ENCODE results near the gene TEX35.

The TEX35 gene

DNA sequence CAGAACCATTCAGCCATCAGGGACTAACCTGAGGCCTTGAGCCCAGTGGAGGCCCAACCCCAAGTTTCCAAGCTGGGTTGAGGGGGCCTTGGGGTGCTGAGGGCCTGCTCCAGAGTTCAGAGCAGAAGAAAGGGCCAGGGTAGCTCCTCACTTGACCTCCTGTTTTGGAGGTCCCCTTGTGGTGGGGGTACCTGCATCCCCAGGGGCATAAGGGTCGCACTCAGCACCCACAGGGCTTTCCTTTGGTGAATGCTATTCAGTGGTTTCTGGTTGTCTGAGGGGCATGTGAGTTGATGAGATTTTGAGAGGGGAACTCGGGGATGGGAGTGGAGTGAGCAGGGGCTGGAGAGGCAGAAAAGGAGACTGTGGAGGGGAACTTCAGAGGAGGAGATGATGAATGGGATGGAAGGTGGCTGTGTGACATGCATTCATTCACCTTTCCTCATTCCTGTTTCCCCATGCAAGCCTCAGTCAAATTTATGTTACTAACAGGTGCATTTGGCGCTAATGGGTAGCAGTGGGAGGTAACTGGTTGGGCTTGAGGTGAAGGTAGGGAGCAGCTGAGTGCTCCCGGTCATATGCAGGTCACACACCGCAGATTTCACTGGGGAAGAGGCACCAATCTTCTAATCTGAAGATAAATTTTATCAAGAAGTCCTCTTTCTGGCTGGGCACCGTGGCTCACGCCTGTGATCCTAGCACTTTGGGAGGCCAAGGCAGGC is 50.4 kb downstream of the TEX35 start:
- H3K27ac ChIP-seq (ENCODE audit: low read depth, low read length), result no peak overlapping the region
- no peaks in the 10 kb centered on the region for H3K9me3 ChIP-seq (ENCODE audit: insufficient read depth, low read depth, low read length)
- no peaks in the 10 kb centered on the region for H3K36me3 ChIP-seq (ENCODE audit: insufficient read depth, low read length)
- no peak overlapping the region for H3K4me3 ChIP-seq (ENCODE audit: low read length)
- H3K9ac ChIP-seq (ENCODE audit: low read depth, low read length), result no peak overlapping the region
- no peaks in the 10 kb centered on the region for H3K4me1 ChIP-seq (ENCODE audit: insufficient read depth, low read length)
- 92% methylated on average over 7 of the region's 7 CpGs for WGBS
- H3K27me3 ChIP-seq (ENCODE audit: insufficient read depth, low read length), result no peaks in the 10 kb centered on the region

DNA sequence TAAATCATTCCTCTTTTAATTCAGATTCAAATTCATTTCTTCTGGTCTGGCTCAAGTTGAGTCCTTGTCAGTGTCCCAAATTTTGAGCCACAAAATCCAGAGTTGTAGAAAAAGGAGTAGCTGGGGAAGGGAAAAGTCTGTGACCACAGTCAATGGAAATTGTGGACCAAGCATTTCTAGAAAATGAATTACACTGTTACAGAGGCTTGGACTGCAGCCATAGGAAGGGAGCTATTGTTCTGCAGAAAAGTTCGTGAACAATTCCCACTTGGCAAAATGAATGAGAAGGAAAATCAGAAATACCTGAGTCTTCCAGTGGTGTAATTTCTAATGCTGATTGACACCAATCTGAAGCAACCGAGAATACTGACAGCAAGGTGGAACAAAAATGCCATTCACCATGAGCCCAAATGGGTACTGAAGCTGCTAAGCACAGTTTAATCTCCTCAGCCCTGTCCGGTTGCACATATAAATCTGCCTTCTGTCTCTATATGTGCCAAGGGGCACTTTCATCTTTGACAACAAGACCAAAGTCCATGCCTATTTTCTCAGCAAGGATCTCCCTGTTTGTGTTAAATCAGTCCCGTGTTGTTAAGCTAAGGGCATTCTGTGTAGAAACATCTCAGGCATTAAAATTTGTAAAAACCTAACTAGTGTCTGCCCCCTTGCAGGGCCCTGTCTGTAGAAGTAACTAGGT is 51.3 kb downstream of the TEX35 start:
- Histone ChIP-seq H3K9ac (ENCODE audit: low read depth, low read length) (no peak overlapping the region), H3K27me3 (ENCODE audit: insufficient read depth, low read length) (no peaks in the 10 kb centered on the region), H3K4me3 (ENCODE audit: low read length) (no peak overlapping the region), H3K9me3 (ENCODE audit: insufficient read depth, low read depth, low read length) (no peaks in the 10 kb centered on the region), H3K27ac (ENCODE audit: low read depth, low read length) (no peak overlapping the region), H3K36me3 (ENCODE audit: insufficient read depth, low read length) (no peaks in the 10 kb centered on the region), H3K4me1 (ENCODE audit: insufficient read depth, low read length) (no peaks in the 10 kb centered on the region)
- WGBS, result 91% methylated on average over 4 of the region's 4 CpGs

DNA sequence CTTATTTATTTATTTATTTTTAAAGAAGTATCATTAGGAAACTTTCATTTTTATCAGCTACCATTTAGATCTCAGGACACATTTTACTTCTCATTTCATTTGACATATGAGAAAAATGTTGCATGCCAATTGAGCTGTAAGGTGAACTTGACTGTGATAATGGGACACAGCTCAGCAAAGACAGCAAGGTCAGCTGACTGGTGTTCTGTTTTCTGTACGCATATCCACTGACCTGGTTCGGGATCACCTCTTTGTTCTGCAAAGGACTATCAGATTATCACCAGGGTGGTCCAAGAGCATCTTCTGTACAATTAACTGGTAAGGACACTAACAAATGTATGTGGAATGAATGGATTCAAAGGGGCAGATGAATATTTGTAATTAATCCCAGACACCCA is 51.9 kb downstream of the TEX35 start:
- no peaks in the 10 kb centered on the region for H3K9me3 ChIP-seq (ENCODE audit: insufficient read depth, low read depth, low read length)
- WGBS, result 71% methylated on average over 2 of the region's 2 CpGs
- H3K4me3 ChIP-seq (ENCODE audit: low read length), result no peak overlapping the region
- no peaks in the 10 kb centered on the region for H3K27me3 ChIP-seq (ENCODE audit: insufficient read depth, low read length)
- no peak overlapping the region for H3K27ac ChIP-seq (ENCODE audit: low read depth, low read length)
- no peaks in the 10 kb centered on the region for H3K4me1 ChIP-seq (ENCODE audit: insufficient read depth, low read length)
- no peaks in the 10 kb centered on the region for H3K36me3 ChIP-seq (ENCODE audit: insufficient read depth, low read length)
- no peak overlapping the region for H3K9ac ChIP-seq (ENCODE audit: low read depth, low read length)

DNA sequence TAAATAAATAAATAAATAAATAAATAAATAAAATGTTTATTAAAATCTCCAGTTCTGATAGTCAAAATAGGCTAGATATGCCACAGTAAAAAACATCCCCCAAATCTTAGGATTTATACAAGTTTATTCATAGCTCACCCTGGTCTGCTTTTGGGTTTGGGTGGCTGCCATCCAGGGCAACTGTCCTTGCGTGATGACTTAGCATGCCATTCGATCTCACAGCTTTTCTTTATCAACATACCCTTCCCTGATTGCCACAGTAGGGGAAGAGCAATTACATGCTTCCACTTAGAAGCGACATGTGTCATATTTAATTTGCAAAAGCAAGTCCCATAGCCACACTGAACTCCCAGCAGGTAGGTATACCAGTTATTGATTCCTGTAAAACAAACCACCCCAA is 52.7 kb downstream of the TEX35 start:
- Histone ChIP-seq H3K27ac (ENCODE audit: low read depth, low read length) (no peak overlapping the region), H3K36me3 (ENCODE audit: insufficient read depth, low read length) (no peaks in the 10 kb centered on the region), H3K9me3 (ENCODE audit: insufficient read depth, low read depth, low read length) (no peaks in the 10 kb centered on the region), H3K4me1 (ENCODE audit: insufficient read depth, low read length) (no peaks in the 10 kb centered on the region), H3K9ac (ENCODE audit: low read depth, low read length) (no peak overlapping the region), H3K4me3 (ENCODE audit: low read length) (no peak overlapping the region), H3K27me3 (ENCODE audit: insufficient read depth, low read length) (no peaks in the 10 kb centered on the region)
- 99% methylated on average over 3 of the region's 3 CpGs for WGBS

DNA sequence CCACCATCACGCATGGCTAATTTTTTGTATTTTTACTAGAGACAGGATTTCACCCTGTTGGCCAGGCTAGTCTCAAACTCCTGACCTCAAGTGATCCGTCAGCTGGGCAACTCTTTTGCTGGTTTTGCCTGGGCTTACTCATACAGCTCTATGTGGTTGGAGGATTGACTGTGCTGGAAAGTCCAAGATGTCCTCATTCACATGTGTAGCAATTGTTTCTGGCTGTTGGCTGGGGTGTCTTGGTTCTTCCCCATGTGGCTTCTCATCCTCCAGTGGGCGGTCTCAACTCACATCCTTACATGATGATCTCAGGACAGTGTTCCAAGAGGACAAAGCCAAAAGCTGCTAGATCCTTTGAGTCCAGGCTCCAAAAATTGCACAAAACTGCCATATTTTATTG is 53.3 kb downstream of the TEX35 start:
- 96% methylated on average over 3 of the region's 3 CpGs for WGBS

DNA sequence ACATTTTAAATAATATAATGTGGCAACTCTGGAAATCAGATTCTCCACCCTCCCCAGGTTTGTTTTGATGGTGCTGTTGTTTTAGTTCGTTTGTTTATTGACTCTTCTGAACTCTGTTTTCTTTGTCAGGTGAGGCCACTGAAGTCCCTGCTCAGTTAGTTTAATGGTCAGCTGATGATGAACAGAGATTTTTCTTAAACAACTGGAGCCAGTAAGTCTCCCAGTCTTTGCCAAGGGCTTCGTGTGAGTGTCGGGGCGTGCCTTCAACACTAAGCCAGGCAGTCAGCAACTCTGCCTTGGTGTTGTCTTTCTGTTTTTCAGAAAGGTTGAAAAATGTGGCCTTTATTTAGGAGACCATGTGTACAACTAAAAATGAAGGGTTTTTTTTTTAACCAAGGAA is 58.9 kb downstream of the TEX35 start:
- Histone ChIP-seq H3K9ac (ENCODE audit: low read depth, low read length) (no peak overlapping the region), H3K4me1 (ENCODE audit: insufficient read depth, low read length) (peaks cover 18% of the 10 kb centered on the region; the same call in 1 of the 2 replicates), H3K27ac (ENCODE audit: low read depth, low read length) (no peak overlapping the region)

More for the DNA sequence above, 53.3 kb downstream of the TEX35 start:
- no peak overlapping the region for H3K4me3 ChIP-seq (ENCODE audit: low read length)
- H3K9me3 ChIP-seq (ENCODE audit: insufficient read depth, low read depth, low read length), result no peaks in the 10 kb centered on the region
- no peak overlapping the region for H3K27ac ChIP-seq (ENCODE audit: low read depth, low read length)
- no peak overlapping the region for H3K9ac ChIP-seq (ENCODE audit: low read depth, low read length)
- no peaks in the 10 kb centered on the region for H3K4me1 ChIP-seq (ENCODE audit: insufficient read depth, low read length)
- H3K27me3 ChIP-seq (ENCODE audit: insufficient read depth, low read length), result no peaks in the 10 kb centered on the region
- H3K36me3 ChIP-seq (ENCODE audit: insufficient read depth, low read length), result no peaks in the 10 kb centered on the region

More for the DNA sequence above, 58.9 kb downstream of the TEX35 start:
- Histone ChIP-seq H3K36me3 (ENCODE audit: insufficient read depth, low read length) (no peaks in the 10 kb centered on the region), H3K9me3 (ENCODE audit: insufficient read depth, low read depth, low read length) (no peaks in the 10 kb centered on the region), H3K4me3 (ENCODE audit: low read length) (no peak overlapping the region), H3K27me3 (ENCODE audit: insufficient read depth, low read length) (no peaks in the 10 kb centered on the region)
- WGBS, result 95% methylated on average over 4 of the region's 4 CpGs

All from HUES64 (cell line).